ENCODE results near the gene AOX1. TPM values are rescaled to one million over a fixed set of nuclear protein-coding genes. Genes with fewer than 3 reads are reported as not detected.

Gene AOX1
- total and polyA plus RNA-seq, 3 experiments from 2014 or later = 0.54 TPM; not detected in 2

GRCh38 chr2:200655918-200656580, 70.2 kb downstream of the AOX1 start:
- H3K27ac Mint-ChIP-seq = no peak overlapping the region
- Histone ChIP-seq H3K27me3 (ENCODE audit: insufficient read depth, low read length, poor library complexity, severe bottlenecking) (no peaks in the 10 kb centered on the region), H3K4me3 (ENCODE audit: low read length) (no peak overlapping the region), H3K36me3 (ENCODE audit: insufficient read depth, low read length) (no peaks in the 10 kb centered on the region), H3K27ac (ENCODE audit: low read depth, low read length) (no peak overlapping the region), H3K4me1 (ENCODE audit: insufficient read depth, low read length) (no peaks in the 10 kb centered on the region), H3K9me3 (ENCODE audit: low read length) (no peaks in the 10 kb centered on the region)
- no peaks in the 10 kb centered on the region for H3K36me3 Mint-ChIP-seq
- no peaks in the 10 kb centered on the region for H3K4me1 Mint-ChIP-seq
- peaks cover 12 to 47% of the 10 kb centered on the region in 2 donors for H3K27me3 Mint-ChIP-seq
- no peak overlapping the region for H3K4me3 Mint-ChIP-seq
- CTCF ChIA-PET = no interaction called here
- H3K9me3 Mint-ChIP-seq = peaks cover 0 to 2% (median 0%) of the 10 kb centered on the region in 5 donors
- no peak for DNase-seq
- POLR2A ChIA-PET = no interaction called here

GRCh38 chr2:200658278-200658864, 72.6 kb downstream of the AOX1 start:
- no peak overlapping the region for H3K4me3 ChIP-seq (ENCODE audit: low read length)
- H3K36me3 Mint-ChIP-seq = no peaks in the 10 kb centered on the region
- no peaks in the 10 kb centered on the region for H3K9me3 ChIP-seq (ENCODE audit: low read length)
- no peak overlapping the region for H3K27ac Mint-ChIP-seq
- ChIA-PET CTCF (no interaction called here), POLR2A (no interaction called here)
- H3K4me3 Mint-ChIP-seq = no peak overlapping the region
- no peak for DNase-seq
- H3K36me3 ChIP-seq (ENCODE audit: insufficient read depth, low read length) = no peaks in the 10 kb centered on the region
- H3K4me1 ChIP-seq (ENCODE audit: insufficient read depth, low read length) = no peaks in the 10 kb centered on the region
- H3K27me3 Mint-ChIP-seq = peaks cover 13 to 49% of the 10 kb centered on the region in 2 donors
- H3K4me1 Mint-ChIP-seq = no peaks in the 10 kb centered on the region
- no peaks in the 10 kb centered on the region for H3K9me3 Mint-ChIP-seq
- H3K27me3 ChIP-seq (ENCODE audit: insufficient read depth, low read length, poor library complexity, severe bottlenecking) = no peaks in the 10 kb centered on the region
- no peak overlapping the region for H3K27ac ChIP-seq (ENCODE audit: low read depth, low read length)

- DNase-seq = no peak
- Mint-ChIP-seq H3K36me3 (no peaks in the 10 kb centered on the region), H3K4me1 (no peaks in the 10 kb centered on the region), H3K4me3 (no peak overlapping the region), H3K27ac (no peak overlapping the region), H3K27me3 (peaks cover 13 to 52% of the 10 kb centered on the region in 2 donors), H3K9me3 (no peaks in the 10 kb centered on the region)
- POLR2A ChIA-PET = no interaction called here
- no peaks in the 10 kb centered on the region for H3K36me3 ChIP-seq (ENCODE audit: insufficient read depth, low read length)
- H3K4me1 ChIP-seq (ENCODE audit: insufficient read depth, low read length) = no peaks in the 10 kb centered on the region
- CTCF ChIA-PET = no interaction called here
- no peaks in the 10 kb centered on the region for H3K9me3 ChIP-seq (ENCODE audit: low read length)
- H3K4me3 ChIP-seq (ENCODE audit: low read length) = no peak overlapping the region
- no peaks in the 10 kb centered on the region for H3K27me3 ChIP-seq (ENCODE audit: insufficient read depth, low read length, poor library complexity, severe bottlenecking)
- H3K27ac ChIP-seq (ENCODE audit: low read depth, low read length) = no peak overlapping the region
Observed at GRCh38 chr2:200659410-200659809, 73.6 kb downstream of the AOX1 start.

GRCh38 chr2:200661477-200661876, 75.7 kb downstream of the AOX1 start:
- H3K9me3 Mint-ChIP-seq = no peaks in the 10 kb centered on the region
- ChIA-PET POLR2A (no interaction called here), CTCF (no interaction called here)
- no peaks in the 10 kb centered on the region for H3K4me1 ChIP-seq (ENCODE audit: insufficient read depth, low read length)
- H3K27me3 ChIP-seq (ENCODE audit: insufficient read depth, low read length, poor library complexity, severe bottlenecking) = no peaks in the 10 kb centered on the region
- H3K9me3 ChIP-seq (ENCODE audit: low read length) = no peaks in the 10 kb centered on the region
- no peak overlapping the region for H3K4me3 ChIP-seq (ENCODE audit: low read length)
- peaks cover 10 to 46% of the 10 kb centered on the region in 2 donors for H3K27me3 Mint-ChIP-seq
- no peak for DNase-seq
- no peaks in the 10 kb centered on the region for H3K36me3 ChIP-seq (ENCODE audit: insufficient read depth, low read length)
- H3K36me3 Mint-ChIP-seq = no peaks in the 10 kb centered on the region
- peak overlapping the region in 1 of 8 donors; percentile 26 for H3K27ac Mint-ChIP-seq
- H3K27ac ChIP-seq (ENCODE audit: low read depth, low read length) = no peak overlapping the region
- no peaks in the 10 kb centered on the region for H3K4me1 Mint-ChIP-seq
- H3K4me3 Mint-ChIP-seq = no peak overlapping the region

GRCh38 chr2:200662727-200663126, 76.9 kb downstream of the AOX1 start:
- H3K9me3 Mint-ChIP-seq = no peaks in the 10 kb centered on the region
- POLR2A ChIA-PET = no interaction called here
- H3K4me1 Mint-ChIP-seq = no peaks in the 10 kb centered on the region

GRCh38 chr2:200664770-200665494, 79.1 kb downstream of the AOX1 start:
- no peak for DNase-seq
- Mint-ChIP-seq H3K9me3 (no peaks in the 10 kb centered on the region), H3K27ac (no peak overlapping the region), H3K4me3 (no peak overlapping the region), H3K36me3 (no peaks in the 10 kb centered on the region), H3K27me3 (peaks cover 1 to 34% of the 10 kb centered on the region in 2 donors), H3K4me1 (no peaks in the 10 kb centered on the region)
- H3K27me3 ChIP-seq (ENCODE audit: insufficient read depth, low read length, poor library complexity, severe bottlenecking) = no peaks in the 10 kb centered on the region
- no peaks in the 10 kb centered on the region for H3K9me3 ChIP-seq (ENCODE audit: low read length)
- H3K36me3 ChIP-seq (ENCODE audit: insufficient read depth, low read length) = no peaks in the 10 kb centered on the region
- no peaks in the 10 kb centered on the region for H3K4me1 ChIP-seq (ENCODE audit: insufficient read depth, low read length)
- ChIA-PET POLR2A (no interaction called here), CTCF (no interaction called here)
- H3K27ac ChIP-seq (ENCODE audit: low read depth, low read length) = no peak overlapping the region
- no peak overlapping the region for H3K4me3 ChIP-seq (ENCODE audit: low read length)

More at GRCh38 chr2:200662727-200663126, 76.9 kb downstream of the AOX1 start:
- no peaks in the 10 kb centered on the region for H3K36me3 Mint-ChIP-seq
- Histone ChIP-seq H3K4me3 (ENCODE audit: low read length) (no peak overlapping the region), H3K36me3 (ENCODE audit: insufficient read depth, low read length) (no peaks in the 10 kb centered on the region), H3K4me1 (ENCODE audit: insufficient read depth, low read length) (no peaks in the 10 kb centered on the region), H3K27me3 (ENCODE audit: insufficient read depth, low read length, poor library complexity, severe bottlenecking) (no peaks in the 10 kb centered on the region), H3K27ac (ENCODE audit: low read depth, low read length) (no peak overlapping the region), H3K9me3 (ENCODE audit: low read length) (no peaks in the 10 kb centered on the region)
- no peak overlapping the region for H3K27ac Mint-ChIP-seq
- CTCF ChIA-PET = interaction anchor here (1.2 kb wide), 1 partner anchor 11 kb away, joined by 3 read pairs; no protein-coding TSS in a partner anchor
- peaks cover 4 to 42% of the 10 kb centered on the region in 2 donors for H3K27me3 Mint-ChIP-seq
- no peak overlapping the region for H3K4me3 Mint-ChIP-seq
- no peak for DNase-seq

- DNase-seq = no peak
- H3K27me3 ChIP-seq (ENCODE audit: insufficient read depth, low read length, poor library complexity, severe bottlenecking) = no peaks in the 10 kb centered on the region
- H3K27me3 Mint-ChIP-seq = peaks cover 1 to 34% of the 10 kb centered on the region in 2 donors
- H3K9me3 ChIP-seq (ENCODE audit: low read length) = no peaks in the 10 kb centered on the region
- ChIA-PET CTCF (no interaction called here), POLR2A (no interaction called here)
- no peaks in the 10 kb centered on the region for H3K4me1 Mint-ChIP-seq
- no peaks in the 10 kb centered on the region for H3K36me3 ChIP-seq (ENCODE audit: insufficient read depth, low read length)
- no peak overlapping the region for H3K27ac Mint-ChIP-seq
- H3K36me3 Mint-ChIP-seq = no peaks in the 10 kb centered on the region
- no peak overlapping the region for H3K27ac ChIP-seq (ENCODE audit: low read depth, low read length)
- no peaks in the 10 kb centered on the region for H3K9me3 Mint-ChIP-seq
- H3K4me3 ChIP-seq (ENCODE audit: low read length) = no peak overlapping the region
- no peaks in the 10 kb centered on the region for H3K4me1 ChIP-seq (ENCODE audit: insufficient read depth, low read length)
- no peak overlapping the region for H3K4me3 Mint-ChIP-seq
Observed at GRCh38 chr2:200665626-200666453, 80.0 kb downstream of the AOX1 start.

- DNase-seq = no peak
- Histone ChIP-seq H3K4me3 (ENCODE audit: low read length) (no peak overlapping the region), H3K9me3 (ENCODE audit: low read length) (no peaks in the 10 kb centered on the region), H3K36me3 (ENCODE audit: insufficient read depth, low read length) (no peaks in the 10 kb centered on the region), H3K27ac (ENCODE audit: low read depth, low read length) (no peak overlapping the region), H3K27me3 (ENCODE audit: insufficient read depth, low read length, poor library complexity, severe bottlenecking) (no peaks in the 10 kb centered on the region), H3K4me1 (ENCODE audit: insufficient read depth, low read length) (no peaks in the 10 kb centered on the region)
- POLR2A ChIA-PET = no interaction called here
- Mint-ChIP-seq H3K27ac (no peak overlapping the region), H3K4me1 (no peaks in the 10 kb centered on the region), H3K27me3 (peaks cover 1 to 30% of the 10 kb centered on the region in 2 donors), H3K36me3 (no peaks in the 10 kb centered on the region), H3K9me3 (no peaks in the 10 kb centered on the region), H3K4me3 (no peak overlapping the region)
- CTCF ChIA-PET = no interaction called here
Observed at GRCh38 chr2:200667413-200667812, 81.6 kb downstream of the AOX1 start.

All from CD8-positive, alpha-beta memory T cell (primary cell).